Heart left ventricle (tissue), 13 donors: ENCODE data around the gene BRSK1.

Experiments used
- POLR2A ChIP-seq, 2 donors: fragments of 450-650 bp; IDR thresholded peaks; one replicate each; pipeline ENCODE4 v1.6.1; 2017; ENCODE audit warnings: antibody characterized with exemption in 2 of 2, mild to moderate bottlenecking in 2 of 2, moderate library complexity in 2 of 2
- TF ChIP-seq, protein P1 (sequence below), 12 donors: fragments of 200-600 bp; sonication (generic) in 4 of 12; IDR thresholded peaks; one replicate each; pipeline versions ENCODE4 v1.5.0 to v1.8.0; 2018 to 2022; ENCODE audit warnings: antibody characterized with exemption in 12 of 12, mild to moderate bottlenecking in 5 of 12
- donor health status: ischemic (EF 13 %, LVEDD 7.1; RV severe dilation, severe dysfunction).
- donor health status: DM: no; HTN: yes; CAD: no.
- donor health status: DM: no; HTN: no; CAD: no.
- donor health status: ischemic (EF 25% LVEDD 6.9; RV normal size, moderate dysfunction).
- donor health status: ischemic (EF 25% LVEDD 5.7; RV mildly dilated, moderate dysfunction).
- donor health status: ischemic (EF 35%, LVEDD 5.7; RV mildly dilated, moderate dysfunction).
- donor health status: nonischemic (EF 11% LVEDD 7.7; RV severe dilation, severe dysfunction).
- donor health status: DM: yes; HTN: yes; CAD: no.
- donor health status: PGD.
- donor health status: ischemic (EF 29% LVEDD 5.4; RV normal size, mild dysfunction).
- donor health status: nonischemic (EF 23%, LVEDD 6.1; RV moderate dilation, normal function).

DNA sequence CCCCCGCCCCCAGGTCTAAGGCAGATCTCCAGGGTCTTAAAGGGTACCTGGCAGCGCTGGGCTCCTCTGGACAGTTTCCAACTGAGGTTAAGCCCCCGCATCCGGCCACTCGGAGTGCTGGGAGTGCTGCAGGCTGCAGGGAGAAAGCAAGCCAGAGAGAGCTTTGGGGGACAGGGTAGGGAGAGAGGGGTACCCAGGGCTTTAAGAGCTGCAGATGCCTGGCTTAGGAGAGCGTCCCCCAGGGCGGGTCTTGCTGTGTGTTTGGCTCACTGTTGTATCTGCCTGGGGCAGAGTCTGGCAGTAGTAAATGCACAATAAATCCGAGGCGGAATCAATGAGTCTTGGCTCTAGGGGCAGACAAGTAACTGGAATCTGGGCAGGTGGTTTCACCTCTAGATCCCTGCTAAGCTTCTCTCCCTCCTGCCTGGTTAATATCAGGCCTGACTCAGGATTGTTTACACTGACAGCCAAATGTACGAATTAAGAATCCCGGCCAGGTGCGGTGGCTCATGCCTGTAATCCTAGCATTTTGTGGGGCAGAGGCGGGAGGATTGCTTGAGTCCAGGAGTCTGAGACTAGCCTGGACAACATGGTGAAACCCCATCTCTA, 71.5 kb downstream of the BRSK1 start:
- TF ChIP-seq, protein P1, sequence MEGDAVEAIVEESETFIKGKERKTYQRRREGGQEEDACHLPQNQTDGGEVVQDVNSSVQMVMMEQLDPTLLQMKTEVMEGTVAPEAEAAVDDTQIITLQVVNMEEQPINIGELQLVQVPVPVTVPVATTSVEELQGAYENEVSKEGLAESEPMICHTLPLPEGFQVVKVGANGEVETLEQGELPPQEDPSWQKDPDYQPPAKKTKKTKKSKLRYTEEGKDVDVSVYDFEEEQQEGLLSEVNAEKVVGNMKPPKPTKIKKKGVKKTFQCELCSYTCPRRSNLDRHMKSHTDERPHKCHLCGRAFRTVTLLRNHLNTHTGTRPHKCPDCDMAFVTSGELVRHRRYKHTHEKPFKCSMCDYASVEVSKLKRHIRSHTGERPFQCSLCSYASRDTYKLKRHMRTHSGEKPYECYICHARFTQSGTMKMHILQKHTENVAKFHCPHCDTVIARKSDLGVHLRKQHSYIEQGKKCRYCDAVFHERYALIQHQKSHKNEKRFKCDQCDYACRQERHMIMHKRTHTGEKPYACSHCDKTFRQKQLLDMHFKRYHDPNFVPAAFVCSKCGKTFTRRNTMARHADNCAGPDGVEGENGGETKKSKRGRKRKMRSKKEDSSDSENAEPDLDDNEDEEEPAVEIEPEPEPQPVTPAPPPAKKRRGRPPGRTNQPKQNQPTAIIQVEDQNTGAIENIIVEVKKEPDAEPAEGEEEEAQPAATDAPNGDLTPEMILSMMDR (IDR thresholded peaks at IDR 0.05): no peak
- TF ChIP-seq POLR2A (IDR thresholded peaks at IDR 0.05): no peak
